ENCODE results near the gene TNN.

DNA sequence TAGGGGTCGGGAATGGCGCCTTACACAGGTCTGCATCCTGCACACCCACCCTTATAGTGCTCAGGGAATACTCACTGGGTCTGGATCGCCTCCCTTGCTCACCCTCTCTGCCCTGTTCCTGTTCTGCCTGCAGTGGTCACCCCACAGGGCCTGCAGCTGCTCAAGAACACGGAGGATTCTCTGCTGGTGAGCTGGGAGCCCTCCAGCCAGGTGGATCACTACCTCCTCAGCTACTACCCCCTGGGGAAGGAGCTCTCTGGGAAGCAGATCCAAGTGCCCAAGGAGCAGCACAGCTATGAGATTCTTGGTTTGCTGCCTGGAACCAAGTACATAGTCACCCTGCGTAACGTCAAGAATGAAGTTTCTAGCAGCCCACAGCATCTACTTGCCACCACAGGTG, 12.4 kb downstream of the TNN start:
- TF ChIP-seq, protein P1, sequence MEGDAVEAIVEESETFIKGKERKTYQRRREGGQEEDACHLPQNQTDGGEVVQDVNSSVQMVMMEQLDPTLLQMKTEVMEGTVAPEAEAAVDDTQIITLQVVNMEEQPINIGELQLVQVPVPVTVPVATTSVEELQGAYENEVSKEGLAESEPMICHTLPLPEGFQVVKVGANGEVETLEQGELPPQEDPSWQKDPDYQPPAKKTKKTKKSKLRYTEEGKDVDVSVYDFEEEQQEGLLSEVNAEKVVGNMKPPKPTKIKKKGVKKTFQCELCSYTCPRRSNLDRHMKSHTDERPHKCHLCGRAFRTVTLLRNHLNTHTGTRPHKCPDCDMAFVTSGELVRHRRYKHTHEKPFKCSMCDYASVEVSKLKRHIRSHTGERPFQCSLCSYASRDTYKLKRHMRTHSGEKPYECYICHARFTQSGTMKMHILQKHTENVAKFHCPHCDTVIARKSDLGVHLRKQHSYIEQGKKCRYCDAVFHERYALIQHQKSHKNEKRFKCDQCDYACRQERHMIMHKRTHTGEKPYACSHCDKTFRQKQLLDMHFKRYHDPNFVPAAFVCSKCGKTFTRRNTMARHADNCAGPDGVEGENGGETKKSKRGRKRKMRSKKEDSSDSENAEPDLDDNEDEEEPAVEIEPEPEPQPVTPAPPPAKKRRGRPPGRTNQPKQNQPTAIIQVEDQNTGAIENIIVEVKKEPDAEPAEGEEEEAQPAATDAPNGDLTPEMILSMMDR (IDR thresholded peaks at IDR 0.05), result no peak
- no peak for TF ChIP-seq POLR2A (IDR thresholded peaks at IDR 0.05)

Measured in heart left ventricle (tissue), 13 donors.